CD4-positive, alpha-beta T cell treated with Interleukin-12 subunit alpha and Interleukin-12 subunit beta, for 1 hour (primary cell): Measurements from ENCODE around the gene PIM3.
A peak's percentile ranks its signal among the peaks of the same experiment; 100 is the strongest.

ENCODE experiments used
- DNase-seq: peaks from one replicate; pipeline ENCODE4 v3.0.0-alpha.2; 2020

The PIM3 gene

DNA sequence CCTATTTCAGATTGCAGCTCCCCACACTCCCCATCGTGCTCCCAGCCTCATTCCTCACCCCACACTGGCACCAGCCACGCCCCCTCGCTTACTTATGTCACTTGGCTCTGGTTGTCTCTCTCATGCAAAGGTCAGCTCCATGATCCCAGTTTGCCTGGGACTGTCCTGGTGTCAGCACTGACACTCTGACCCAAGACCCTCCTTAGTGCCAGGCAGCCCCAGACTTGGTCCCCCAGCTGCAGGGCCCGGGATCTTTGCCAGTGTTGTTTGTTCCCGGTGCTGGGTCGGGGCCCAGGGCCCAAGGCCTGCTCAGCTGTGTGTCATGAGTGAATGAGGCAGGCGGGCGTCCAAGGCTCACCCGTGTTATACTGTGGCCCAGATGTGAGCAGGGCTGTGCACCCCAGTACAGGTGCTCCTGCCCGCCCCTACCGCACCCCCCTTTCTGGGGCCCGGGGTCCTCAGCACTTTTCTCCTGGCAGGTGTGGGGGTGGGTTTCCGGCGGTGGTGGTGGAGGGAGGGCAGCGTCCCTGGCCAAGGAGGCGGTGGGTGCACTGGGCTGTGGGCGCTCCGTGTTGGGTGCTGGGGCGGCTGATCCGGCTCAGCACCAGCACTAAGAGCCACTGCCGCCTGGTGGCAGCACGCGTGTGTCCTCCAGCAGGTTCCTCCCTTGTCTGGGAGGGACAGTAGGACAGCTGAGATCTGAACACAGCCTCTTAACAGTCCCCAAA is 32.5 kb downstream of the PIM3 start:
- peak; percentile 75 for DNase-seq

DNA sequence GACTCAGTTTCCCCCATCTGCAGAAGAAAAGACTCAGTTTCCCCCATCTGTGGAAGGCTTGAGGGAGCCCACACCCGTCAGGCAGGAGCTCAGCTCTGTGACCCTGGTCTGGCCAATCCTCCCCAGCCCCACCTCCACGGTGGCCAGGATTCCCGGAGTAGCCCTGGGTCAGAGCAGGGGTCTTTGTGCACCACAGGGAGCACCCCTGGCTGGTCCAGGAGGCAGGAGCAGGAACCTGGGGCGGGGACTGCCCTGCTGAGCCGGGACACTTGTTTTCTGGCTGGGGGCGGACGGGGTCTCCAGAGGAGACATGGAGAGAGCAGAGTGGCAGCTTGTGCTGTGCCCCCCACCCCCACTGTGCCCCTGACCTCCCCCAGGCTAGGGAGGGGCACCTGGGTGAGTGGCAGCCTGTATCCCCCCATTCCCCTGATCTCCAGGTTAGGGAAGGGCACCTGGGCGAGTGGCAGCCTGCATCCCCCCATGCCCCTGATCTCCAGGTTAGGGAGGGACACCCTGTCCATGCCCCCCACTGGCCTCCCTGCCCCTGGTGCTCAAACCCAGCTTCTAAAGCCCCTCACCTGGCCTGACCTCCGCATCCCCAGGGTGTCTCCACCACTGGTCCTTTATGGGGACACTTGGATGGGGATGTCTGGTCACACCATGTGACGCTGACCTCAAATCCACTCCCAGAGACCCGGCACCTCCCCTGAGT is 33.2 kb downstream of the PIM3 start:
- DNase-seq = no peak

DNA sequence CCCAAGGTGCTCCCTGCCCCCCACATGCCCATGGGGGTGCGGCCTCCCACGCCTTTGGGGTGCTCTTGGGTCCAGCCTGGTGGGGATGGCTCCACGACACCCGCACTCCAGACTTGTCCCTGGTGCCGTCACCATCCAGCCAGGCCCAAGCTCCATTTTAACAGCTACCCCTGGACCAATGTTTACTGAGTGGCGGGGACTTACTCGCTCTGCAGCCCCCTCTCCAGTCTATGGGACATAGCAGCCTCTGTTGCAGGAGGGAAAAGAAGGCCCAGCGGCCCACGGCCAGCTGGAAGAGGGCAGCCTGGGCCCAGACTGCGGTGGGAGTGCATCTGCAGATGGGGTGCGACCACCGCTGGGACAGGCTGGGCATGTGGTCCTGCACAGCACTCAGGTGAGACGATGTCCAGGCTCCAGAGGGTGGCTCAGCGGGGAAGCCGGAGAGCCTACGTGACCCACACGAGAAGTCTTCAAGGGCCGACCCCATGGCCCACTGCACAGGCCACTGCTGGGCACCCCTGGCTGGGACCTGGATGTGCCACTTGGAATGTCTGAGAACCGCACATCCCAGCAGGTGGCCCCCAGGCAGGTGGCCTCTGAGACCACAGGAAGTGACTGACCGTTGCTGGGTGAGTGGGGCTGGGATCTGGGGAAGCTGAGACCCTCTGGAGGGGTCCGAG is 33.9 kb downstream of the PIM3 start:
- no peak for DNase-seq

DNA sequence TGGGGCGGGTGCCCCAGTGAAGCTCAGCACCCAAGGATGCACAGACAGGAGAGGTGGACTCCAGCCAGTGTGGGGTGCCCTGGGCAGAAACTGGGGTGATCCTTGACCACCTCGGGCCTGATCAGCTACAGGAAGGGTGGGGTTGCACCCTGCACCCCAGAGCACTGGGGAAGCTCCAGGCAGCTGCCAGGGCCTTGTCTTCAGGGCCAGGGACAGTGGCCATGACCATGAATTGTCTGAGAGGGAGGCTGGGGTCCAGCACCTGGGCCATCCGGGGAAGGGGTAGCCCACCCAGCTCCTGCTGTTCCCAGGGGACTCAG is 34.4 kb downstream of the PIM3 start:
- no peak for DNase-seq

DNA sequence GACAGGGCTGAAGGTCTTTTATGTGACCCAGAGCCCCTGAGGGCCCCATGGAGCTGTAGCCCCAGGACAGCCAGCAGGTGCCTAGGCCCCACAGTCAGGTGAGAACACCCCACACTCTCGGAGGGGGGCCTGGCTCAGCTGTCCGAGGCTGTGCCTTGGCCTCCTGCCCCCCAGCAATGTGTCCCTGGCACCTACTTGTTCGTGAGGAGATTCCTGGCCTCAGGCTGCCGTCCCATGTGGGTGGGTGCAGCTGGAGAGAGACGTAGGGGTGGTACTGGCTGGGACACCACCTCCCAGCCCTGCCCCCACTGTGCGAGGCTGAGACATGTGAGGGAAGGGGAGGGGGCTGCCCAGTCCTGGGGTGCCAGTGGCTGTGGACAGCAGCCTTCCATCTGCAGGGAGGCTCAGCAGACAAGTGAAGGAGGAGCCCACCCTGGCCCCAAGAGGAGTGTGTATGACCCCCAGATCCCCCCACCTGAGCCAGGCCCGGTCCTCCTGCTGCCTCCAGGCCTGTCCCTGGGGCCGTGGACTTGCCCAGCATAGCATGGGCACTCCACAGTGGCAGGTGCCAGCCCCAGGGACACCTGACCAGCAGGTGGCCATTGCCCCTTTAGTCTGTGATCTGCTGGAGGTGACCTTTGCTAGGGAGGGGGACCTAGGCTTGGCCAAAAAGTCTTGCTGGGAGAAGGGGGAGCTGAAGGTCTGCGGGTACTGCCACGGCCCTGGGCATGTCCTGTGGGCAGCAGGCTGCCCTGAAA is 35.0 kb downstream of the PIM3 start:
- DNase-seq = no peak

DNA sequence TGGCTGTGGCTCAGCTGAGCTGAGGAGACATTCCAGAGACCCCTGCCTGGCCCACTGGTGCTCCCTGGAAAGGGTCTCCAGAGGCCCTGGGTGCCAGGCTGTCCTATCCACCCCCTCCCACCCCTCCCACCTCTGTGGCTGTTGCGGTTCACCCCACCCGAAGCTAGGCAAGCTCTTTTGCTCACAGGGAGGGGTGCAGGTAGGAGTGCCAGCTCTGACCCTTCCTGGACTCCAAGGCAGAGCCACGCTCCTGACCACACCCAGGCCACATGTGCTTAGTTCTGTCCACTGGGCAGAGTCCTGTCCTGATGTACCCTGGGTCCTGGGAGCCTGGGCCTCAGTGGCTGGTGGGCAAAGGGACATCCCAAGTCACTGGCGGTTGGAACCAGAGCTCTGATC is 35.5 kb downstream of the PIM3 start:
- DNase-seq = no peak

DNA sequence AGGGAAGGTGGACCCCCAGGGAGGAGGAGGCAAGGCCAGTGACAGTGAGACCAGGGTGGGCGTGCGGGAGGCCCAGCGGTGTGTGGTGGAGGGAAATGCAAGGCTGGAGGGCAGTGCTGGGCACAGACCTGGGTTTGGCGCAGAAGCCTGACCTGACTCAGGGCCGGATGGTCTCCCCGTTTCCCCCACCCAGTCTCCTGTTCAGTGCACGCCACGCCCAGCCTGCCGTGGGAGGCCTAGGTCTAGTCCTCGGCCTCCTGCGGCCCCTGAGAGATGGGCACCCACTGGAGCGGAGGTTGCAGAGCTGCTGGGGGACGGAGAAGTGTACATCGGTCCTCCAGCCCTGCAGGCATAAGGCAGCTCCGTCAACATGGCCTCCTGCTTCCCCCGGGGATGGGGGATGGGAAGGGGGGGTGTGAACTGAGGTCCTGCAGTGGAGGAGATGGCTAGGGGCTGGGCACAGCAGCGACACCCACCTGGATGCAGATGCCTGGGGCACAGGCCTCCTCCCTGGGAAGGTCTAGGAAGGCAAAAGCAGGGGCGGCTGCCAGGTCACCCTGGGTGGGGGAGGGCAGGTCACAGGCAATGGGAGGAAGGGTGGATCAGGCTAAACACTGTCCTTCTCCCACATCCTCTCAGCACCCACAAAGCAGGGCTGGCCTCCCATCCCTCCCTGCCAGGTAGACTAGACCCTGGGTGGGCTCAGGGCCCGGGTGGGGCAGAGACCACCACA is 36.1 kb downstream of the PIM3 start:
- DNase-seq = no peak

DNA sequence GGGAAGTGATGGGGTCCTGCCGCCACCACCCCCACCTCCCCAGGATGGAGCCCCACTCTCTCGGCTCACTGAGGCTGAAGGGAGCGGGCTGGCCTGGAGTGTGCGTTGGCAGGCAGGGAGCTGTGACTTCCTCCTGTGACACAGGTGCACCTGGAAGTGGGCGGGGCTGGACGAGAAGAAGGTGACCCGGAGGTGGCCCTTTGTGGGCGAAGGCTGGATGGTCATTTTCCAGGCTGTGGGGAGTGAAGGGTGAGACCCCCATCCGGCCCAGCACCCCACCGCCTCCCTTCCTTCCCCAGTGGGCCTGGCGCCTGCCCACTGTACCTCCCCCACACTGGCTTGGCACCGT is 36.7 kb downstream of the PIM3 start:
- DNase-seq = no peak

DNA sequence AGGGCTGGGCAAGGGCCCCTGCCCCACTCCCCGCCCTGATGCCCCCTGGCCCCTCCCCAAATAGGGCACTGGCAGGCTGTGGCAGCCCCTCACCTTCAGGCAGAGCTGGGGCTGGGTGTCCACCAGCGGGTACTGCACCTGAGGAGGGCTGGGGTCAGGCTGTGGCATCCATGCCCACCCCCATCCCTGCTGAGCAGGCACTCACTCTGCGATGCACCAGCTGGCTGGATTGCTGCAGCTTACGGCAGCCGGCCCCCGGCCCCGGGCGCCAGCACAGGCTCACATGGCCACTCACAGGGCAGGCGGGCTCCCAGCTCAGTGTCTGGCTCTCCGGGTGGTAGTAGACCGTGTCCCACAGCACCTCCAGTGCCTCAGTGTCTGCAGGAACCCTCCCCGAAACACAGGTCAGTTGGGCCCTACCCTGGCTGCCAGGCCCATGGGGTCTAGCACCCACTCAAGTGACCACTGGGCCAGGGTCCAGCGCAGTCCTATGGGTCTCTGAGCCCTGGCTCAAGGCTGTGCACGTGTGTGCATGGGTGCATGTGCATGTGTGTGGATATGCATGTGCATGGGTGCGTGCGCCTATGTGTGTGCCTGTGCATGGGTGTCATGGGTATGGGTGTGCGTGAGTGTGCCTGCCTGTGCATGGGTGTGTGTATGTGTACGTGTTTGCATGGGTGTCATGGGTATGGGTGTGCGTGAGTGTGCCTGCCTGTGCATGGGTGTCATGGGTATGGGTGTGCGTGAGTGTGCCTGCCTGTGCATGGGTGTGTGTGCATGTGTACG is 37.6 kb downstream of the PIM3 start:
- no peak for DNase-seq

DNA sequence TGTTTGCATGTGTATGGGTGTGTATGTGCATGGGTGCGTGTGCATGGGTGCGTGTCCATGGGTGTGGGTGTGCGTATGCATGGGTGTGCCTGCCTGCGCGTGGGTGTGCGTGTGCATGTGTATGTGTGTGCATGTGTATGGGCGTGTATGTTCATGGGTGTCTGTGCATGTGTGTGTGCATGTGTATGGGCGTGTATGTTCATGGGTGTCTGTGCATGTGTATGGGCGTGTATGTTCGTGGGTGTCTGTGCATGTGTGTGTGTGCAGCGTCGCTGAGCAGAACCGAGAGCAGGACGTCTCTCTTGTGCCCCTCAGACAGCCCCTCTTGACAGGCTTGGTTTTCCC is 38.1 kb downstream of the PIM3 start:
- DNase-seq = no peak

DNA sequence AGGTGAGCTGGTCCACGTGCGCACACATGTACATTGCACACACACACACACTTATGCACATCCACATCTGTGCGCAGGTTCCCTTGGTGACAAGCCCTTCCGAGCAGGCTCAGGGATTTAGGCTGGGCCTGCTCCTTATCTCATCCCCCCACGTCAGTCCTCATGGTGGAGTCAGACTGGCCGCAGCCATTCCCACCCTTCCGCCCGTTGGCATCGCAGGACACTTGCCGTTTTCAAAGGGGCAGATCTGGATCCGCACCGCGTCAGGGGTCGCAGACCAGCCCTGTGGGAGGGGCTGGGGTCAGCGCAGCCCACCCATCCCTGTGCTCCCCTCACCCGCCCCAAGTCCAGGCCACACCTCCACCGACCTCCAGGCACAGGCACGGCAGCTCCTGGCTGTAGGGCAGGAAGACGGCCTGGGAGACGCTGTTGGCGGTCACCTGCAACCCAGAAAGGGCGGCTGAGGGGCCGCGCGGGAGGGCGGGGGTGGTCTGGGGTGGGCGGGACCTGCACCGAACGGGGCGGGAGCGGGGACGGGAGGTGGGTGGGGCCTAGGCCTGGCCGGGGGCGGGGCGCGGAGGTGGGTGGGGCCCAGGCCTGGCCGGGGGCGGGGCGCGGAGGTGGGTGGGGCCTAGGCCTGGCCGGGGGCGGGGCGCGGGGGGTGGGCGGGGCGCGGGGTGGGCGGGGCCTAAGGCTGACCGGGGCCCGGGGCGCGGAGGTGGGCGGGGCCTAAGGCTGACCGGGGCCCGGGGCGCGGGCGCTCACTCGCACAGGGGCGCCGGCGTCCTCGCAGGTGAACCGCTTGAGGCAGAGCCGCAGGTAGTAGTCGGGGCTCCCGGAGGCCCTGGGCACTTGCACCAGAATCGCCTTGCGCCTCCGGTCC is 38.7 kb downstream of the PIM3 start:
- DNase-seq = no peak

DNA sequence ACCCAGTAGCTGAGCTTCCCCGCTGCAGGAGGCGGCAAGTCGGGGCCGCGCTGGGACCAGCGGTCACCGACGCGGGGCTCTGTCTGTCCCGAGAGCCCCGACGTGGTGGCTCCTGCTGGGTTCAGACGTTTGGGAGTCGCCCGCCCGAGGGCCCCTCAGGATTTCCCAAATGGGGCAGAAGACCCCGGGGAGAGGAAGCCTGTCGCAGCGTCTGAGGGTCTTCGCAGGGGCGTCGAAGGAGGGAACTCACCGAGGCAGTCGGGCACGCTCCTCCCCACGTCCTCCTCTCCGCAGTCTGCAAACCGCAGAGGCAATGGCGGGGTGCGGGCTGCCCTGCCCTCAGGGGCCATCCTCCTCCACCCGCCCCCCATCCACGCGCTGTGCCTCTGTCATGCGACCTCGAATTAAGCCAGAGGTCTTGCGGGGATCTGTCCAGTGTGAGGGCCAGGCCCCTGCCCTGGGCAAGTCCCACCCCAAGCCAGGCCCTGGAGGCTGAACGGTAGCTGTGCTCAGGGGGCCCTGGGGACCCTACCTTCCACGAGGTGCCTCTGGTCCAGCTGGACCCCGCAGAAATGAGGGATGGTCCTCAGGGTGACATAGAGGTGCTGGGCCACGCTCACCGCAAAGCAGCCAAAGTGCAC is 39.5 kb downstream of the PIM3 start:
- DNase-seq = no peak

DNA sequence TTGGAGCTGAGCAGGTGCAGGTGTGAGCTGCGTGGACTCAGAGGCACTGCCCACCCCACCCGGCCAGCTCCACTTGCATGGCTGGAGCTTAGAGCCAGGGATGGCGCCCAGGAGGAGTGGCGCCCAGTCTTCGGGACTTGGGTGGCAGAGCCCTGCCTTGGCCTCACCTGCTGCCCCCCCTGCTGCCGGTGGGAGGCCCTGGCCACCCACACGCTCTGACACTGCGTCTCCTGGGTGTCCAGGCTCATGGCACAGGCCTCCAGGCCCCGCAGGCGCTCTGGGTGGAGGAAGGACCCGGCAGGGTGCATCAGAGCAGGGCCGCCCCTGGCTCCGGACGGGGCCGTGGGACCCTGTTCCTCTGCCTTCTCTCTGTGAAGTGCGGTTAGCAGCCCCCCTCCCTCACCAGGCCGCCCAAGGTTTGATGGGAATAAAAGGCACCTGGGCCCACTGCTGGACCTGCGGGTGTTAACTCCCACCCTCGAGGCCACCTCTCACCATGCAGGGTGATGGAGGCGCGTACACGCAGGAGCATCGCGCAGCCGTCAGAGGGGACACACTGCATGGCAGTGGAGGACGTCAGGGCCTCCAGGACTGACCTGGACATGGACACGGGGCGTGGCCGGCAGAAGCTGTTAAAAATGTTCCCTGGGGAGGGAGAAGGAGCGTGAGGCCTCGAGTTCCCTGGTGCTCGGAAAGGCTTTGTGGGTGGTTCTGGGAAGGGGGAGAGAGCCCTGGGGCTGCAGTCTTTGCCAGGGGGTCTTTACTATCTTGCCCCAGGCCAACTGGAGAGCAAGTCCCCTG is 40.2 kb downstream of the PIM3 start:
- no peak for DNase-seq

DNA sequence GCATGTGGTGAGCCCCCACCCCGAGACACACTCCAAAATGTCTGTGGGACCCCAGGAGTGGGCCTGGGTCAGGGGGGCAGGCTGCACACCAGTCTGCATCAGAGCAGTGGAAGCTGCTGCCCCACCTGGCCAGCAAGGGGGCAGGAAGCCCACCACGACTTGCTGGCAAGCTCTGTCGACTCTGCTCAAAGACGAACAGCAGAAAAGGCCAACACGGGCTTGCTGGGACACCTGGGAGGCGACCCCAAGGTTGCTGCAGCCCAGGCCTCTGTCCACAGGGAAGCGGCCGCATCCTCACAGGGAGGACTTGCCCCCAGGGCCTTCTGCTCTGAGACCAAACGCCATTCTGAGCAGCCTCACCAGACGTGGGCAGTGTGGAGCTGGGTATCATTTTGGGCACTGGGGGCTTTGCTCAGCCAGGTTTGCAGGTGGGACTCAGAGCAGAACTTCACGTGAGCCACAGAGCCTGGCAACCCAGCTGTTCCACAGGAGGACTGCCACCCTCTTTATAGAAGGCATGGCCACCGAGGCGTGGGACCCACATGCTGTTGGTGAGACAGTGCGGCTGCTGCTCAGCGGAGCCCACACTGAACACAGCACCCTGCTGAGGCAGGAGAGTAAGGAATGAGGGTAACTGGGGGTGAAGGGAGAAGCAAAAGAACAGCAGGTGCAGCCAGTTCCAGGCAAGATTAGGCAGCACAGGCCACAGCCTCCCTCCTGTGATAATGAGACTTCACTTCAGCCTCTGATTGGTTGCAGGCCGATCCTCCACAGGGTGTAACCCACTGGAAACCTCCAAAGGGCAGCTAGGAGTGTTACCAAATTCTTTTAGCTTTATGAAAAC is 41.0 kb downstream of the PIM3 start:
- DNase-seq = no peak

DNA sequence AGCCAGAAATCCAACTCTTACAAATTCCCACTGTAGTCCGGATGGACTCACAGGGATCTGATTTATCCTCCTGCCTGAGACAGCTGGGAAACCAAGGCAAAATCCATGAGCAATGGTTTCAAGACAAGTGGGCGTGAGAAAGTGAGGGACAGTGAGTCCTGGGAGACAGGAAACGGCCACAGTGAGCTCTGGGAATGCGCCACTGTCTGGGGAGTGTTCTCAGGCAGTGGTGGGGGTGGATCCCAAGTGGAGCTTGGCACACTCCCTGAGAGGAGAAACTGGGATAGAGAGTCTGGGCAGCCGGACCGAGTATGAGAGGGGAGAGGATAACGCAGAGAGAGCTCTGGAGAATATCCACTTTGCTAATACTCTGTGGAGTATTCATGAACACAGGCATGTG is 42.2 kb downstream of the PIM3 start:
- DNase-seq = no peak

DNA sequence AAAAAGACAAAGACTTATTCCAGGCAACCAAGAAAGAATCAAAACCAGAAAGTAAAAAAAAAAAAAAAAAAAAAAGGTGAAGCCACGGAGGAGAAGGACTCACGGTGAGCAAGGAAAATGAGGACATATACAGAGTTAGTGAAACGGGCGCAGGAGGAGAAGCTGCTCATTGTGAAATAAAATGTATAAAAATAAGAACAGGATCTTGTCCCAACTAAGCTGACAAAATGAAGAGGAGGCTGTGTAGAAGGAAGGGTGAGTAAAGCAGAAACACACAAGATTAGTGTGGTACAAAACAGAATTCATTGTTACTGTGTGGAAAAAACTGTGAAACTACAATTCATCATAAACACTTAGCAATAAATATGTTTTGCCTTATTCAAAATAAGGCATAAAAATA is 44.3 kb downstream of the PIM3 start:
- DNase-seq = no peak

DNA sequence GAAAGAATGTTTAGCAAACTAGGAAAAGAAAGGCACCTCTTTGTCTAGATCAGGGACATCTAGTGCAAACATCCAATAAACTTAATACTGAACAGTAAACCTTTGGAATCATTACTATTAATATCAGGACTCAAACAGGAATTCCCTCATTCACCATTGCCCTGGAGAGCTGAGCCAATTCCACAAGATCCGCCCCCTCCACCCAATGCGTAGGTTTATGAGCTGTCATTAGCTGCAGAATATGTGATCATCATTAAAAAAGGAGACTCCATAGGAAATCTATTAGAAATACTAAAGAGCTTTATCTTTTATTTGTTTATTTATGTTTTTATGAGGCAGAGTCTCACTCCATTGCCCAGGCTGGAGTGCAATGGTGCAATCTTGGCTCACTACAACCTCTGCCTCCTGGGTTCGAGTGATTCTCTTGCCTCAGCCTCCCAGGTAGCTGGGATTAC is 46.5 kb downstream of the PIM3 start:
- no peak for DNase-seq

DNA sequence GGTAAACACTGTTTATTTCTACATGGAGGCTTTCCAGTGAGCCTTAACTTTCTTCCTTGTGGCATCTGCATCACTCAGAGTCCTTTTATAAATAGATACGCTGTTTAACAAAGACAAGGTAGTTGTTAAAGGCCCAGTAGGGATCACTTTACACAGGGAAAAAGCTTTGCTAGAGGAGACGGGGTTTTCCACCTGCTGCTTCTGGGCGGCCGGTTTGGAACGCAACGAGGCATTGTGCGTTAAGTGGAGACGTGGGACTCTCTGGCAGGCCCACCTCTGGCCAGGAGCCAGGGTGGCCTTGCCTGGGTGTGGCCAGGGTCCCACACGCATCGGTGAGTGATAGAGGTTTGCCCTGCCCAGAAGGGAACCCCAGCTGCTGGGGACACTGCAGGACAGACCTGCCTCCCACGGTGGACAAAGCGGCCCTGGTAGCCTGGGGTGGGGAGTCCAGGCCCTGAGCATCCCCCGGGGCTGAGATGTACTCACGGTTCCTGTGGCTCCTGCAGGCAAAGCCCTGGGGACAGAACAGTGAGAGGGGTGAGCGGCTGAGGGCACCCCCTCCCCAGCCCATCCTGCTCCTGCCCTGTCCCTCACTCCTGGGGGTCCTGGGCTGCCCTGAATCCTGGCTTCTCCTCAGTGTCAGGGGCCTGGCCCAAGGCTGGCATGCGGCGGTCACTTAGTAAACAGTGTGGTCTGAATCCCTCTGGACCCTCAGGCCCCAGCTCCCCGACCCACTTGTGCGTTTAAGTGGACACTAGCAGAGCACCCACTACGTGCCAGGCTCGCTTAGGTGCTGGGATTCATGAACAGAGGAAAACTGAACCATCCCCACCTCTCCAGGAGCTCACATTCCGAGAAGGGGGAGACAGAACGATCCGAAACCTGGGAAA is 47.8 kb downstream of the PIM3 start:
- no peak for DNase-seq
